Kidney capillary endothelial cell (primary cell): ENCODE measurements around the gene PIP5K1C.

Source experiments
- DNase-seq: peaks from one replicate; pipeline ENCODE4 v3.0.0-alpha.2; 2018; ENCODE audit warnings: low spot score

Gene PIP5K1C

GRCh38 chr19:3625996-3626472, 74.2 kb downstream of the PIP5K1C start:
- no peak for DNase-seq

DNA sequence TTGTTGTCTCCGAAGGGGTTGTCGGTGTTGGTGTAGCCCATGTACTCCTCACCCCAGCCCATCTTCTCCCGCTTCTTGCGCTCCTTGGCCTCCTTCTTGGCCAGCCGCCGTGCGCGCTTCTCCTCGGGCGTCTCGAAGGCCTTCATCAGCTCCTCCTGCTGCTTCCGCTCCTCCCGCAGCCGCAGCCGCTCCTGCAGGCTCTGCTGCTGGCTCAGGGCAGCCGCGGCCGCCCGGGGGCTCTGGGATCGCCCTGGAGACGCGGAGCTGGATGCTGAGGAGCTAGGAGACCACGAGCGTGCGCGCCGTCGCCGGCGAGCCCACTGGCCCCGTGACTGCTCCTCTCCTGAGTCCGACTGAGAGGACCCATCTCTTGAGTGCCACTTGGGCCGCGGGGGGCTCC, 76.6 kb downstream of the PIP5K1C start:
- DNase-seq: no peak

- DNase-seq: no peak
Observed at GRCh38 chr19:3622224-3622623, 78.0 kb downstream of the PIP5K1C start.

DNA sequence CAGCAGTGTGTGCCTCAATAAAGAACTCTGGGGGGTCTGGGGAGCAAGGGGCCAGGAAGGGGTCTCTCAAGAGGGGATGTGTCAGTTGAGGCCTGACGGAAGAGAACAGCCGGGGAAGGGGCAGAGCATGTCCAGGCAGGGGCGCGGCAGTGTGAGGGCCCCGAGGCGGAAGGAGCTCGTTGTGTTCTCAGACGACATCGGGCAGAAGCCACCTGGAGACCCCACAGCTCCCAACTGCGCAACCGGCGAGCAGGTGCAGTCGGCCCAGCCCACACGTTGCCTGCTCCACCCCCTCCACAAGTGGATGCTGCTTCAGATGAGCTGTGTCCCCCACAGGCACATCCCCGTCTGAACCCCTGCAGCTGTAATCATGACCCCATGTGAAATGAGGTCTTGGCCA, 78.6 kb downstream of the PIP5K1C start:
- DNase-seq: no peak

- DNase-seq: no peak
Observed at GRCh38 chr19:3620817-3621547, 79.3 kb downstream of the PIP5K1C start.

DNA sequence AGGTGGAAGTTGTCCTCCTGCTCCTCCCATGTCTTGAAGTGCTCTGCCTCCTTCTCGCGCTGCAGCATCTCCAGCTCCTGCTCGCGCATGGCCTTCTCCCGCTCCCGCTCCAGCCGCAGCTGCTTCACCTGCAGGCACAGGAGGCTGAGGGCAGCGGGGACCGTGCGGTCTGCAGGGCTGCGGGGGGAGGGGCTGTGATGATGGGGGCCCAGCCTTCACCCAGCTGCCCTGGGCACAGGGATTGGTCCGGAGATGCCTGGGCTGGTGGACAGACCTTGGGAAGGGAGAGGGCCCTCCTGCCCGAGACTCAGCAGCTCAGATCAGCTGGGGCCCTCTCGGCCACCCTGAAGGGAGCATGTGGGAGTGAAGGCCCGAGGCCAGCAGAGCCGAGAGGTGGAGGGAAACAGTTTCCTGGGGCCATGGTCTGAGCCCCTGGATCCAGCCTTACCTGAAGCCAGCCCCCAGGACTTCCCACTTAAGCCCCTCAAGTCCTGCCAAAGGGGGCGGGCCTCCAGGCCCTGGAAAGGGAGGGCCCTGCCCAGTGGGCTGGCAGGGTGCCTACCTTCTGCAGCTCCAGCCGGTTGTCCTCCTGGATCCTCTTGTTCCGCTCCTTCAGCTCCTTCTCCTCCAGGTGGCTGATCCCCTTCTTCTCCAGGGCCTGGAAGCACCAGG, 80.0 kb downstream of the PIP5K1C start:
- no peak for DNase-seq

DNA sequence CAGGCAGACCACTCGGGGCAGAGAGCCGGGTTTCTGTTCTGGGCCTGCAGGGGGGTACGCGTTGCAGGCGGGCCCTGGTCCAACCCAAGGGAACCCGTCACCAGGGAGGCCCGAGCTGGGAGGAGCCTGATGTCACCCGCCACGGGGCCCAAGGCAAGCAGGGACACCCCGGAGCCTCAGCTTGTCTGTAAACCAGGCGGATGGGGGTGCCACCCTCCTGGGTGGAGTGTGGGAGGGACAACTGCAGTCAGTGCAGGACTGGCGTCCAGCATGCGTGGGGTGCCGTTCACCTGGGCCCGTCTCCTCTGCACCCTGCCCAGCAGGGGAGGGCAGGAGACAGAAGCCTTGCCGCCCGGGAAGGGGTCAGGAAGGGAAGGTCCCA, 80.6 kb downstream of the PIP5K1C start:
- DNase-seq: no peak

DNA sequence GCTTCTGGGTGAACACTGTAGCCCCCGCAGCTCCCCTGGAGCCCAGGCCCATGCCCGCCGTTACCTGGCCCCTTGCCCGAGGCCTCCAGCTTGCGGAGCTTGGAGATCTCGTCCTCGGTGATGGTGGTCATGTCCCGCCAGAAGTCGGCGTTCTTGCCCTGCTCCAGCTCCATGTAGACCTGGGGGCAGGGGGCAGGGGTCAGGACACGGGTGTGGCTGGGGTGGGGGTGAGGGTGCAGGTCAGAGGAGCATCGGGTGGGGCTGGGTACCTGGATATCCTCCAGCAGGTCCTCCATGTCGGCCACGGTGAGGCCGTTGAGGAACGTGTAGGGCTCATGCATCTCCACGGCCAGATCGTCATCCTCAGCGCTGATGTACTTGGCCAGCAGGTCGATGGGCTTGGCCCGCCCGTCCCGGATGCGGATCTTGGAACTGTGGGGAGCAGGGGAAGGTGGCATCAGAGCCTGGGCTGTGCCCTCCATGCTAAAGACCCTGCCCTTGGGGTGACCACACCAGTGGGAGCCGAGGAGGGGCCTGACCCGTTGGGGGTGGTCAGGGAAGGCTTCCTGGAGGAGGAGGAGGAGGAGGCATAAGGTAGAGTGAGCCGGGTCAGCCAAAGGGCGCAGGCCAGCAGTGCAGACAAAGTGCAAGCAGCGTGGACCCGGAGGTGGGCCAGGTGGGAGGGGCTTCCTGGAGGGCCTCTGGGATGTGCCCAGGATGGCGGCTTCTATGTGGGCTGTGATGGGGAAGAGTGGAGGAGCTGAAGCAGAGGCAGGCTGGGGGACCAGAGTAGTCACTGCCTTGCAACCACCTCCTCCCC, 81.2 kb downstream of the PIP5K1C start:
- no peak for DNase-seq

DNA sequence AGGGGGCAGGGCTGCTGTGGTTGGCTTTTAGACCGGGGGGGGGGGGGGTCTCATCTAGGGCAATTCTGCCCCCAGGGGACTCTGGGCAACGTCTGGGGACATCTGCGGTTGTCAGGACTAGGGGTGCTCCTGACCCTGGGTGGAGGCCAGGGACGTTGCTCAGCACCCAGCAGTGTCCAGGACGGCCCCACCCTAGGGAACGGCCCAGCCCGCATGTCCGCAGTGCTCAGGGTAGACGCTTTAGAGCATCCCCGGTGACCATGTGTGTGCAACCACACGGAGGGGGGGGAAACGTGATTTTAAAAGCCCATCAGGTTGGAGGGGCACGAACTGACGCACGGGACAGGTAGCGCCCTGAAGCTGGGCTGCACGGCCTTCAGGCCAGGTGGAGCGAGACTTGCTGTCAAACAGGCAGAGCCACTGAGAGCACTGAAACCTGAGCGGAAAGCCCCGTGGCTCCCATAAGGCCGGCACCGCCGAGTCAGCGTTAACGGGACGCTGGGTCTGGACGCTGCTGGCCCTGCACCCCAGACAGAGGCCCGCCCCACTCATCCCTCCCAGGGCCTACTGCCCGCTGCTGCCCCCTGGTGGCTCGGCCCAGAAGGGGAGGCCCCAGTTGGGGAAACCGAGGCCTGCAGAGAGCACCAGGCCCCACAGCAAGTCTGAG, 82.0 kb downstream of the PIP5K1C start:
- peak; percentile 38 for DNase-seq

DNA sequence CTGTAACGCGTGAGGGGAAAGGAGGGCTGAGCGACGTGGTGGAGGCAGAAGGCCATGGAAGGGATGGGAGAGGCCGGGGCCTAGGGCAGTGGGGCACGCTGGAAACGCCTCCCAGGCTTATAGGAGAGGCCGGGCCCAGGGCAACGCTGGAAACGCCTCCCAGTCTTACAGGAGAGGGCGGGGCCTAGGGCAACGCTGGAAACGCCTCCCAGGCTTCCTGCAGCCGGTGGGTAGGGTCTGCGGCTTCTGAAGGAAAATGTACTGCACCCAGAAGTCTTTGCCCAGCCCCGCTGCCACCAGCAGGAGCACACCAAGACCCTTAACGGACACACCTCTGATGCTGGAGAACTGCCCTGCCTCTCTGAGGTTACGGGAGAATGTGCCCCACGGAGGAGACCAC, 82.8 kb downstream of the PIP5K1C start:
- DNase-seq: no peak

DNA sequence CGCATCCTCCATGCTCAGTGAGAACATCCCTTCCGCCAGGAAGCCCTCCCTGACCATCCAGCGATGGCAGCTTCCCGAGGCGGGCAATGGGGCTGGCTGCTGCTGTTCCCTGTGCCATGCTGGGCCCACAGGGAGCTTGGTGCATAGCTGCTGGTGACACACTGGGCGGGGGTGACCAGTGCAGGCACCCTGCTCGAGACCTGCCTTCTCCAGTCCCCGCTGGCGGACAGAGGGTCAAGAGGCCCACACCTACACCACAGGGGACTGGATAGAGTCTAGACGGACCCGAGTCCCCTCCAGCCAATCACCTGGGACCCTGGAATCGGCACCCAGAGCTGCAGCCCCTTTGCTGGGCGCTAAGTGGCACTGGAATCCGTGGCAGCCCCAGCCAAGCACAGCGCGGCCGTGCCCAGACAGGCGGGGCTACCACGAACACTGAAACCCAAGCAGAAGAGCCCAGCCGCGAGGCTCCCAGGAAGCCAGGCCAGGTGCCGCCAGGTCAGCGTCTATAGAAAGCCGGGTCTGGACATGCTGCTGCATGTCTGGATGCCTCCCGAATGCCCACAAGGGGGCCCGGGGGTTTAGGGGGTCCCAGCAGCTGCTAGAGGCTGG, 84.6 kb downstream of the PIP5K1C start:
- DNase-seq: no peak

DNA sequence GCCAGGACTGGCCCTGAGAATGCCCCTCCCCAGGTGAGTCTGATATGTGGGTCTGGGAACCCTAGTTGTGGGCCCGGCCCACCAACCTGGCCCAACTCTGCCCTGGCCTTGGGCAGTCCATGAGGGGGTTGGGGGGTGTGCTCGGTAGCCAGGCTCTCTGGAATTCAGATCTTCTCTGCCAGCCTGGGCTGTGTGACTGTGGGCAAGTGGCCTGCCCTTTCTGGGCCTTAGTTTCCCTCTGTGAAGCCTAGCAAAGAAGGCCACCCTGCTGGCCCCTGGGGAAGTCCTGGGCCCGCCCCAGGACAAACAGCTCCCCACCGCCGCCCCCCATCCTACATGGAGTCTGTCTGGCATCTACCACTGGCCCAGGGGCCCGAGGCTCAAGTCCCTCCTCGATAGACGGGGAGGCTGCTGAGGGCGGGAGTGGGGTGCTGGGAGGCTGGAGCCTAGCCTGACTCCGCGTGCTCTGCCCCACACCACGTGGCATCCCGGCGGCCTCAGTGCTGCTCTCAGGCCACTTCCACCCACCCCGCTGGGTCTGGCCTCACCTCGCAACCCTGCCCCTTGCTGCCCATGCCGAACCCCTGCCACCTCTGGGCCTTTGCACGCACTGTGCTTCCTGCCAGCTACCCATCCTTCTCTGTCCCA, 85.3 kb downstream of the PIP5K1C start:
- no peak for DNase-seq

- no peak for DNase-seq
Observed at GRCh38 chr19:3613818-3614661, 86.2 kb downstream of the PIP5K1C start.

DNA sequence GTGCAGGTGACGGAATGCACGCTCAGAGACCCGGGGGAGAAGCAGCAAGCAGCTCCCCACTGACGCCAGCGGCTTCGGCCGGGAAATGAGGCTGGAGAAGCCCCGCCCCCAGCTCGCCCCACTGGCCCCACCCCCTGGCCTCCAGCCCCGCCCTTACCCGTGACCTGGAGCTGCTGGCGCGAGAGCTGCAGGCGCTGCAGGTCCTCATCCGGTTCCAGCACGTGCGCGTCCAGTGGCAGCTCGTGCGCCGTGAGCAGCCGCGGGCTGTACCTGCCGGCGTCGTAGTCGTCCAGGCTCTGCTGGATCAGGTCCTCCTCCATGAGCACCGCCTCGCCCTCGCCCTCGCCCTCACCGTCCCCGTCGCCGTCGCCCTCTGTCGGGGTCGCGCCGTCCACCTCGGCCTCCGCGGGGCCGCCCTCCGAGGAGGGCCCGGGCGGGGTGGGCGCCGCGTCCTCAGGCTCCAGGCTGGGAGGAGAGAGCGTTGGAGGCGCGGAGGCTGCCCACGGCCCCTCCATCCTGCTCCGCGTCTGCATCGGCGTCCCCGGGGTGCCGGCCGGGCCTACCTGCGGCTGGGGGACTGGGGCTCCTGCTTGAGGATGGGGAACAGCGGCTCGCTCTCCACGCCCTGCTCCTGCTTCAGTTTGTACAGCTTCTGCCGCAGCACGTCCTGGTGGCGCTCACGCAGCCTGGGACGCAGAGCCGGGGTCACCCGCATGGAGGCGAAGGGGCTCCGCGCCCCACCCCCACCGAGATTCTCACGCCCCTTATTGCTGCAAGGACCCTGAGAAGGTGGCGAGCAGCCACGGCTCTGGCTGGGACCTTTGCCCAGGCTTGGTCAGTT, 87.1 kb downstream of the PIP5K1C start:
- DNase-seq: no peak

DNA sequence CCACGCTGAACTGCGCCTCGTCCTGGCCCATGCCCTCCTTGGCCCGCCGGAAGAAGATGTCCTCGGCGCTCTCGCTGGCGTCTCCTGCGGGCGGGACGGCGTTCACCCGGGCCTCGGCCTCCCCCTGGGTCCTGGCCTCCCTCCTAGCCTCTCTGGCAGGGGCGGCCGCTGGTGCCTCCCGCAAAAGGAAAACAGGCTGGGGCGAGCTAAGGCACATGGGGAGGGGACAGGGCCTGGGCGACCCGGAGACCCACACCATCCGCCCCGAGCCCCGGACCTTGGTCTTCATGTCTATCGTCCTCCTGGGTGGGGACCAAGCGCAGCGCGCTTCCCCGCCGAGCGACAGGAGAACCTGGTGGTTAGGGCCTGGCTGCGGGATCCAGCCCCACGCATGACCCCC, 87.9 kb downstream of the PIP5K1C start:
- DNase-seq: no peak

DNA sequence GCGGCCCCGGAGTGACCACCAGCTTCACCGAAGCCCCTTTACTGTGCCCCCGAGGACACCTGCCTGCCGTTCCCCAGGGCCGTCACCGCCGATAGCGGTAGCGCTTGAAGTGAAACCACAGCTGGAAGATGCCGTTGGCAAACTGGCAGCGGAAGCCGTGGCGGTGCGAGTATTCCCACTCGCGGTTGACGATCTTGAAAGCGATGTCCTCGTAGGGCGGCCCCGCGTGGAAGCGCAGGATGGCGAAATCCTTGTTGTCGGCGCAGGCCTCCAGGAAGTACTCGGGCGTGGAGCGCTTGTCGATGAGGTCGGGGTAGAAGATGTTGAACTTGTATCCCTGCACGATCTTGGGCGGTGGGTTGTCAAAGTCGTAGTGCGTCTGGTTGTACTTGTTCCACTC, 88.4 kb downstream of the PIP5K1C start:
- DNase-seq: no peak

- DNase-seq: no peak
Observed at GRCh38 chr19:3610745-3611717, 89.2 kb downstream of the PIP5K1C start.
